Measurements from ENCODE around the gene MKI67. TPM values are rescaled to one million over a fixed set of nuclear protein-coding genes. Genes with fewer than 3 reads are reported as not detected.
"Not testable (repeated sequence)": the region's sequence is repeated elsewhere in the genome, so short reads cannot be mapped to it uniquely, and the experiment has no call there.

Gene MKI67
- total RNA-seq, 3 donors from 2014 or later (not counting 1 experiment from before 2014, with no cell fraction given) = 5.3 to 10.0 (median 6.8) TPM

GRCh38 chr10:128147064-128147463, 20.8 kb upstream of the MKI67 start:
- no peak overlapping the region for H3K4me3 ChIP-seq (ENCODE audit: low read length)

GRCh38 chr10:128144547-128144946, 18.3 kb upstream of the MKI67 start:
- H3K27ac ChIP-seq (ENCODE audit: low read length) = no peak overlapping the region
- Mint-ChIP-seq H3K4me1 (peaks cover 21 to 24% of the 10 kb centered on the region in 2 donors), H3K9me3 (no peaks in the 10 kb centered on the region), H3K4me3 (peak overlapping the region; percentile 22), H3K27me3 (ENCODE audit: low read depth in 2 of 2) (no peaks in the 10 kb centered on the region), H3K36me3 (no peaks in the 10 kb centered on the region), H3K27ac (peak overlapping the region; percentile 21 to 54)
- H3K4me1 ChIP-seq (ENCODE audit: control insufficient read depth, insufficient read depth, low read length) = peaks cover 15% of the 10 kb centered on the region
- ATAC-seq = no peak
- H3K4me3 ChIP-seq (ENCODE audit: low read length) = no peak overlapping the region
- no peak for TF ChIP-seq CTCF (IDR thresholded peaks at IDR 0.05)
- intact Hi-C loops (cut with micrococcal nuclease) = no loop called here
- WGBS (ENCODE audit: insufficient coverage) = 27% methylated on average over 1 of the region's 1 CpG
- H3K27me3 ChIP-seq (ENCODE audit: control insufficient read depth, insufficient read depth, low read length) = no peaks in the 10 kb centered on the region
- H3K9me3 ChIP-seq (ENCODE audit: control insufficient read depth, insufficient read depth, low read length) = no peaks in the 10 kb centered on the region
- H3K36me3 ChIP-seq (ENCODE audit: control insufficient read depth, insufficient read depth, low read length) = no peaks in the 10 kb centered on the region
- no peak for DNase-seq

More at GRCh38 chr10:128147064-128147463, 20.8 kb upstream of the MKI67 start:
- intact Hi-C loops (cut with micrococcal nuclease) = loop anchor here (5.0 kb wide), 1 partner anchor 50 kb away; no protein-coding TSS in a partner anchor
- Mint-ChIP-seq H3K27ac (no peak overlapping the region), H3K36me3 (no peaks in the 10 kb centered on the region), H3K4me1 (peaks cover 21 to 24% of the 10 kb centered on the region in 2 donors), H3K27me3 (ENCODE audit: low read depth in 2 of 2) (no peaks in the 10 kb centered on the region), H3K9me3 (no peaks in the 10 kb centered on the region), H3K4me3 (no peak overlapping the region)
- ATAC-seq (no peak), DNase-seq (no peak)
- WGBS (ENCODE audit: insufficient coverage) = 65% methylated on average over 1 of the region's 4 CpGs
- Histone ChIP-seq H3K36me3 (ENCODE audit: control insufficient read depth, insufficient read depth, low read length) (no peaks in the 10 kb centered on the region), H3K27ac (ENCODE audit: low read length) (no peak overlapping the region), H3K9me3 (ENCODE audit: control insufficient read depth, insufficient read depth, low read length) (no peaks in the 10 kb centered on the region), H3K27me3 (ENCODE audit: control insufficient read depth, insufficient read depth, low read length) (peaks cover 2% of the 10 kb centered on the region), H3K4me1 (ENCODE audit: control insufficient read depth, insufficient read depth, low read length) (peaks cover 21% of the 10 kb centered on the region)
- TF ChIP-seq CTCF (IDR thresholded peaks at IDR 0.05) = no peak

DNA sequence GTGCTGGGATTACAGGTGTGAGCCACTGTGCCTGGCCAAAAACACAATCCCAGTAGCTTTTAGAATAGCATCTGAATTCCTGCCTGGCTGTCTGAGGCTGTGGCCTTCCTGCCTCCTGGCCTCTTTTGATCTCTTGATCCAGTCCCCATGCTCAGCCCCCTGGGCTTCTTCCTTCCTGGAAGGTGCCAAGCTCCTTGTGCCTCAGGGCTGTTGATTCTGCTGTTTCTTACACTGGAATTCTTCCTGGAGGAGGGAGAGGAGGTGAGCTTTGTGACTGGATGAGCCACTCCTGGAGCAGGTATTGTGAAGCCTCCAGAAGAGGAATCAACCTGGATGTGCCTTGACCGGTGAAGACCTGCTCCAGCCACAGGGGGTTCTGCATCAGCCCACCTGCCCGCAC, 17.3 kb upstream of the MKI67 start:
- Mint-ChIP-seq H3K27ac (no peak overlapping the region), H3K27me3 (ENCODE audit: low read depth in 2 of 2) (no peaks in the 10 kb centered on the region), H3K4me3 (no peak overlapping the region), H3K9me3 (no peaks in the 10 kb centered on the region), H3K36me3 (no peaks in the 10 kb centered on the region), H3K4me1 (peaks cover 21 to 24% of the 10 kb centered on the region in 2 donors)
- no peak overlapping the region for H3K4me3 ChIP-seq (ENCODE audit: low read length)
- ATAC-seq = no peak
- no peaks in the 10 kb centered on the region for H3K36me3 ChIP-seq (ENCODE audit: control insufficient read depth, insufficient read depth, low read length)
- intact Hi-C loops (cut with micrococcal nuclease) = no loop called here
- WGBS (ENCODE audit: insufficient coverage) = 92% methylated on average over 2 of the region's 2 CpGs
- DNase-seq = no peak
- no peak for TF ChIP-seq CTCF (IDR thresholded peaks at IDR 0.05)
- H3K27ac ChIP-seq (ENCODE audit: low read length) = no peak overlapping the region
- H3K27me3 ChIP-seq (ENCODE audit: control insufficient read depth, insufficient read depth, low read length) = no peaks in the 10 kb centered on the region
- peaks cover 11% of the 10 kb centered on the region for H3K4me1 ChIP-seq (ENCODE audit: control insufficient read depth, insufficient read depth, low read length)
- no peaks in the 10 kb centered on the region for H3K9me3 ChIP-seq (ENCODE audit: control insufficient read depth, insufficient read depth, low read length)

GRCh38 chr10:128140425-128140824, 14.2 kb upstream of the MKI67 start:
- no peaks in the 10 kb centered on the region for H3K9me3 Mint-ChIP-seq

DNA sequence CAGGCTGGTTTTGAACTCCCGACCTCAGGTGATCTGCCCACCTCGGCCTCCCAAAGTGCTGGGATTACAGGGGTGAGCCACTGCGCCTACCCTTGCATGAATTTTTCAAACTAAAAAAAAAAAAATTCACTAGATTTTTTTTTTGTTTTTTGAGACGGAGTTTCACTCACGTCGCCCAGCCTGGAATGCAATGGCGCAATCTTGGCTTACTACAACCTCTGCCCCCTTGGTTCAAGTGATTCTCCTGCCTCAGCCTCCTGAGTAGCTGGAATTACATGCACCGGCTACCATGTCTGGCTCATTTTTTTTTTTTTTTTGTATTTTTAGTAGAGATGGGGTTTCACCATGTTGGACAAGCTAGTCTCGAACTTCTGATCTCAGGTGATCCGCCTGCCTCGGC, 12.2 kb upstream of the MKI67 start:
- DNase-seq; H3K27ac ChIP-seq (ENCODE audit: low read length); intact Hi-C loops (cut with micrococcal nuclease); H3K36me3 ChIP-seq (ENCODE audit: control insufficient read depth, insufficient read depth, low read length); H3K27me3 ChIP-seq (ENCODE audit: control insufficient read depth, insufficient read depth, low read length); H3K4me1 ChIP-seq (ENCODE audit: control insufficient read depth, insufficient read depth, low read length); H3K9me3 Mint-ChIP-seq; H3K9me3 ChIP-seq (ENCODE audit: control insufficient read depth, insufficient read depth, low read length); H3K4me3 Mint-ChIP-seq; H3K4me3 ChIP-seq (ENCODE audit: low read length); ATAC-seq; H3K27me3 Mint-ChIP-seq (ENCODE audit: low read depth in 2 of 2); H3K36me3 Mint-ChIP-seq; H3K27ac Mint-ChIP-seq; H3K4me1 Mint-ChIP-seq: not testable (repeated sequence)
- 93% methylated on average over 11 of the region's 11 CpGs for WGBS (ENCODE audit: insufficient coverage)

More at GRCh38 chr10:128140425-128140824, 14.2 kb upstream of the MKI67 start:
- Histone ChIP-seq H3K36me3 (ENCODE audit: control insufficient read depth, insufficient read depth, low read length) (no peaks in the 10 kb centered on the region), H3K4me1 (ENCODE audit: control insufficient read depth, insufficient read depth, low read length) (peaks cover 4% of the 10 kb centered on the region), H3K27ac (ENCODE audit: low read length) (no peak overlapping the region), H3K4me3 (ENCODE audit: low read length) (no peak overlapping the region), H3K27me3 (ENCODE audit: control insufficient read depth, insufficient read depth, low read length) (no peaks in the 10 kb centered on the region), H3K9me3 (ENCODE audit: control insufficient read depth, insufficient read depth, low read length) (no peaks in the 10 kb centered on the region)
- intact Hi-C loops (cut with micrococcal nuclease) = no loop called here
- ATAC-seq = no peak
- H3K27ac Mint-ChIP-seq = no peak overlapping the region
- no peak for DNase-seq
- H3K4me1 Mint-ChIP-seq = peaks cover 10 to 13% of the 10 kb centered on the region in 2 donors
- H3K27me3 Mint-ChIP-seq (ENCODE audit: low read depth in 2 of 2) = no peaks in the 10 kb centered on the region
- no peaks in the 10 kb centered on the region for H3K36me3 Mint-ChIP-seq
- no peak for TF ChIP-seq CTCF (IDR thresholded peaks at IDR 0.05)
- no peak overlapping the region for H3K4me3 Mint-ChIP-seq
- 79% methylated on average over 3 of the region's 3 CpGs for WGBS (ENCODE audit: insufficient coverage)
